K562 (cell line): ENCODE measurements around the gene ABCC9. TPM values are rescaled to one million over a fixed set of nuclear protein-coding genes. Genes with fewer than 3 reads are reported as not detected.

Experiments
- ATAC-seq: fragments of 200-7000 bp; cut with Tn5 transposase; 3 replicates; pipeline ENCODE4 v1.9.1; 2020; ENCODE audit warnings: moderate library complexity
- BruUV-seq: library from RNA; stranded (reverse); fragments of 400-500 nt; replicated peaks from 2 replicates; lab custom pipeline; 2021; lab: Mats Ljungman, UMichigan
- CTCF ChIA-PET: fragments of 300-600 bp; formaldehyde crosslinking; extraction: SDS; loops from one replicate; lab custom pipeline; 2021; ENCODE audit warnings: low intra/inter-chr PET ratio; lab: Yijun Ruan, JAX
- POLR2A ChIA-PET: fragments of 300-600, 350-650 bp; sonication (Branson Sonifier 250); formaldehyde crosslinking; extraction: SDS; loops from one replicate; lab custom pipeline; 2021; ENCODE audit warnings: antibody characterized with exemption, inconsistent platforms; lab: Yijun Ruan, JAX
- DNase-seq, 4 experiments: peaks; one replicate each; pipeline versions ENCODE4 v3.0.0 to v3.0.0-alpha.2; 2011 to 2018; ENCODE audit warnings: low spot score in 3 of 4, mixed read lengths in 3 of 4; ENCODE audit errors: extremely low read depth in 1 of 4
- FAIRE-seq: peaks from 2 replicates; lab custom pipeline; 2011; peaks lifted over from hg19 to GRCh38; lab: Jason Lieb, UNC
- H2AFZ ChIP-seq: 2 replicates; pipeline ENCODE4 v1.6.0; 2011; ENCODE audit warnings: low read depth, low read length, control low read depth, inconsistent platforms
- H3K27ac ChIP-seq: fragments of 200-600 bp; 3 replicates; pipeline ENCODE4 v1.8.0; 2011; ENCODE audit warnings: low read depth, mild to moderate bottlenecking, control low read depth, inconsistent platforms, low read length, moderate library complexity, mixed read lengths; ENCODE audit errors: extremely low read depth
- H3K27me3 ChIP-seq, 2 experiments: fragments of 300-600 bp in 1 of 2; 2 replicates in 1 of 2; 3 replicates in 1 of 2; pipeline versions ENCODE4 v1.6.0 to v1.8.0; 2011; ENCODE audit warnings: inconsistent platforms in 2 of 2, low read length in 2 of 2, mild to moderate bottlenecking in 1 of 2, mixed read lengths in 1 of 2, moderate library complexity in 1 of 2; ENCODE audit not compliant: control insufficient read depth in 2 of 2, insufficient read depth in 2 of 2
- H3K36me3 ChIP-seq: fragments of 300-600 bp; 3 replicates; pipeline ENCODE4 v1.8.0; 2011; ENCODE audit warnings: mild to moderate bottlenecking, low read length, inconsistent platforms; ENCODE audit not compliant: control insufficient read depth, insufficient read depth
- H3K4me1 ChIP-seq, 2 experiments: fragments of 200-600 bp in 1 of 2; replicated peaks in 1 of 2; 2 replicates in 1 of 2; 3 replicates in 1 of 2; pipeline versions ENCODE4 v1.5.1 to v1.8.0; 2011; ENCODE audit warnings: inconsistent platforms in 2 of 2, low read length in 2 of 2, mild to moderate bottlenecking in 1 of 2, mixed read lengths in 1 of 2, moderate library complexity in 1 of 2; ENCODE audit not compliant: control insufficient read depth in 2 of 2, insufficient read depth in 2 of 2
- H3K4me2 ChIP-seq: 2 replicates; pipeline ENCODE4 v1.6.1; 2011; ENCODE audit warnings: low read length, control low read depth, inconsistent platforms, mixed read lengths; ENCODE audit not compliant: insufficient read depth
- H3K4me3 ChIP-seq: fragments of 200-600 bp; sonication (generic), shearing (Covaris generic); 2 replicates; pipeline ENCODE4 v1.5.1; 2016; ENCODE audit warnings: control low read depth, inconsistent platforms
- H3K79me2 ChIP-seq: fragments of 200-600 bp; 3 replicates; pipeline ENCODE4 v1.8.0; 2011; ENCODE audit warnings: low read length, inconsistent platforms; ENCODE audit not compliant: control insufficient read depth, insufficient read depth
- H3K9ac ChIP-seq, 2 experiments: 2 replicates each; pipeline versions ENCODE4 v1.6.0 to v1.6.1; 2011; ENCODE audit warnings: low read depth in 2 of 2, low read length in 2 of 2, control low read depth in 1 of 2, inconsistent platforms in 1 of 2, mild to moderate bottlenecking in 1 of 2, mixed read lengths in 1 of 2; ENCODE audit not compliant: insufficient read depth in 1 of 2
- H3K9me1 ChIP-seq: one replicate; pipeline ENCODE4 v1.6.0; 2011; ENCODE audit warnings: inconsistent platforms, mild to moderate bottlenecking, low read length, moderate library complexity; ENCODE audit not compliant: control insufficient read depth, insufficient read depth
- H3K9me3 ChIP-seq: replicated peaks from 2 replicates; pipeline ENCODE4 v1.5.1; 2011; ENCODE audit warnings: low read depth, low read length, inconsistent platforms; ENCODE audit not compliant: control insufficient read depth, insufficient read depth
- H4K20me1 ChIP-seq: replicated peaks from 2 replicates; pipeline ENCODE4 v1.6.1; 2011; ENCODE audit warnings: low read length, inconsistent platforms, mixed read lengths; ENCODE audit not compliant: control insufficient read depth, insufficient read depth
- ARHGAP35 ChIP-seq: fragments of 450-650 bp; IDR thresholded peaks from 2 replicates; pipeline ENCODE4 v1.6.1; 2018; ENCODE audit not compliant: partially characterized antibody
- CREM ChIP-seq: IDR thresholded peaks from 2 replicates; pipeline ENCODE4 v1.6.1; 2014; ENCODE audit warnings: antibody characterized with exemption, low read depth
- HDAC8 ChIP-seq: fragments of 450-650 bp; IDR thresholded peaks from 2 replicates; pipeline ENCODE4 v1.6.1; 2016; ENCODE audit warnings: mild to moderate bottlenecking, missing genetic modification characterization, moderate library complexity, missing compliant biosample characterization
- MTF1 ChIP-seq: fragments of 250-450 bp; sonication (Bioruptor Pico); IDR thresholded peaks from 2 replicates; pipeline ENCODE4 v1.9.0; 2021; ENCODE audit warnings: moderate library complexity, mild to moderate bottlenecking, inconsistent platforms, borderline replicate concordance
- MYC ChIP-seq, 2 experiments: fragments of 250-450 bp in 1 of 2; sonication (Bioruptor Pico) in 1 of 2; IDR thresholded peaks; 2 replicates each; pipeline versions ENCODE4 v1.5.1 to v1.6.1; 2012 to 2021; ENCODE audit warnings: low read depth in 2 of 2, borderline replicate concordance in 1 of 2, improper control_type of control experiment in 1 of 2, low read length in 1 of 2, mild to moderate bottlenecking in 1 of 2, moderate library complexity in 1 of 2
- SUPT5H ChIP-seq: fragments of 450-650 bp; IDR thresholded peaks from 2 replicates; pipeline ENCODE4 v1.6.1; 2016
- TAL1 ChIP-seq: fragments of 450-650 bp; IDR thresholded peaks from 2 replicates; pipeline ENCODE4 v1.6.1; 2016; ENCODE audit warnings: mild to moderate bottlenecking
- TCF7L2 ChIP-seq: fragments of 150-350 bp; IDR thresholded peaks from 2 replicates; pipeline ENCODE4 v1.6.1; 2016; ENCODE audit warnings: low read depth, mild to moderate bottlenecking, low read length, moderate library complexity
- TEAD2 ChIP-seq: fragments of 450-650 bp; IDR thresholded peaks from 2 replicates; pipeline ENCODE4 v1.6.1; 2016; ENCODE audit warnings: missing genetic modification characterization, control low read depth, missing compliant biosample characterization
- ZBTB8A ChIP-seq: fragments of 450-650 bp; IDR thresholded peaks from 2 replicates; pipeline ENCODE4 v1.6.1; 2018; ENCODE audit warnings: mild to moderate bottlenecking, moderate library complexity; ENCODE audit not compliant: partially characterized antibody
- ZNF408 ChIP-seq: fragments of 250-450 bp; sonication (Bioruptor Pico); IDR thresholded peaks from 2 replicates; pipeline ENCODE4 v1.4.0; 2020; ENCODE audit warnings: low read depth, mild to moderate bottlenecking, moderate library complexity
- WGBS: fragments of 100-300 bp; shearing (Covaris generic); methylation state at CpG from one replicate; pipeline ENCODE4 v1.1.6; 2016; ENCODE audit warnings: low coverage, mixed read lengths; ENCODE audit not compliant: insufficient coverage; ENCODE audit errors: missing lambda C conversion rate; 5-methylcytosine and 5-hydroxymethylcytosine counted together
- in situ Hi-C: fragments of 300-500 bp; cut with MboI; formaldehyde crosslinking; loops from 4 replicates; pipeline ENCODE4 v1.15.0; 2018; ENCODE audit warnings: inconsistent platforms, mixed read lengths
- intact Hi-C: fragments of 100-400 bp; cut with micrococcal nuclease; formaldehyde crosslinking; loops from 2 replicates; pipeline ENCODE4 v1.14.2; 2022
- polyA plus RNA-seq, 8 experiments: library from polyadenylated mRNA; depleted of rRNA in 4 of 8; stranded (reverse) in 5 of 8; unstranded in 3 of 8; fragments of >200 nt; fragmentation: Nextera tagmentation in 2 of 8; fragmentation: Illumina TruSeq in 1 of 8; extraction: Ambion mirVana in 2 of 8; extraction: Trizol in 1 of 8; gene quantifications; 2 replicates each; pipeline versions ENCODE4 v1.2.1 to v1.2.3, GENCODE V29; 2011 to 2014; ENCODE audit warnings: inconsistent platforms in 1 of 8, missing spikeins in 1 of 8
- total RNA-seq, 7 experiments: library from RNA; depleted of rRNA in 6 of 7; stranded (reverse); fragments of >200 nt in 6 of 7; fragmentation: Illumina TruSeq in 2 of 7; extraction: Trizol in 2 of 7; gene quantifications; 2 replicates each; pipeline versions ENCODE4 v1.2.1 to v1.2.3, GENCODE V29; 2011 to 2021; ENCODE audit warnings: low replicate concordance in 1 of 7
- TF ChIP-seq, protein P1 (sequence below): fragments of 250-450 bp; sonication (Bioruptor Pico); IDR thresholded peaks from 2 replicates; pipeline ENCODE4 v1.5.0; 2021; ENCODE audit warnings: mild to moderate bottlenecking, borderline replicate concordance
- TF ChIP-seq, protein P2 (sequence below): fragments of 450-650 bp; IDR thresholded peaks from 2 replicates; pipeline ENCODE4 v1.6.1; 2016; ENCODE audit warnings: missing biosample characterization, missing genetic modification characterization

The ABCC9 gene
- total and polyA plus RNA-seq, 9 of the 15 experiments (the other 6 are each of a cell fraction or from before 2014, with no cell fraction given): 0.05 to 0.40 (median 0.18) TPM

DNA sequence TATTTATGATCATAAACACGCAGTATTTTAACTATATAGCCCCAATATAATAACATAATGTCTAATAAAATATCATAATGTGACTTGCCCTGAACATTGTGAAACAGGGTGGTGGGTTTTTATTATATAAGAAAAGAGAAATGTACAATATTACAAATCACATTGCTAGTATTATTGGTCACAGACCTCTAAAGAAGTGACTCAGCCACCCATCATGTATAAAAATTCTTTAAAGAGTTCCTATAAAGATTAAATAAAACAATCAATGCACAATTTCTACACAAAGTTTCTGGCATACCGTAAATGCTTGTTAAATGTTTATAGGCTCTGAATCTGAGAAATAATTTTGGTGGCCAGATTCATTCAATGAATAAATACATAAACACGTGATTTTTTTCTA is 28.9 kb downstream of the ABCC9 start:
- DNase-seq (no peak), FAIRE-seq (no peak)
- in situ Hi-C loops: no loop called here

DNA sequence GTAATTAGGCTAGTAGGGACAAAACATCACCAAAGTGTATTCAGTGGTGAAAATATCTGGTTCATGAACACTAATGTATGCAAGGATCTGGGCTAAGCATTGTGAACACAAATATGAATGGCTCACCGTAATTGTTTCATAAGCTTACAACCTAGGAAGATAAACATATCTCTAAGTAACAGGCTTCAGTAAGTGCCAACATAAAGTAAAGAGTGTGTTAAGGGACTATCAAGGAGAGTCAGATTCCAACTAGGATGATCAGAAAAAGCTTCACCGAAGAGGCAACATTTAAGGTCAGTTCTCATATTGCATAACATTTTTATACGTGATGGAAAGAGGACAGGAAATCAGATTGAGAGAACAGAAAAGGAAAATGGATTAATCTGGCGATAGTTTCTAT is 29.4 kb downstream of the ABCC9 start:
- Histone ChIP-seq H3K79me2 (no peaks in the 10 kb centered on the region), H2AFZ (no peak overlapping the region), H3K36me3 (no peaks in the 10 kb centered on the region), H3K4me2 (no peak overlapping the region), H3K4me1 (no peaks in the 10 kb centered on the region), H3K27me3 (no peaks in the 10 kb centered on the region), H3K9ac (no peak overlapping the region), H3K9me3 (no peaks in the 10 kb centered on the region), H3K27ac (no peak overlapping the region), H4K20me1 (no peaks in the 10 kb centered on the region), H3K4me3 (no peak overlapping the region), H3K9me1 (no peaks in the 10 kb centered on the region)
- 4% methylated on average over 4 of the region's 4 CpGs for WGBS
- intact Hi-C loops (no loop called here), in situ Hi-C loops (no loop called here)
- FAIRE-seq: no peak
- BruUV-seq: no TSS peak
- ChIA-PET CTCF (no interaction called here), POLR2A (interaction anchor here (0.6 kb wide), 1 partner anchor 592 kb away, joined by 3 read pairs; no protein-coding TSS in a partner anchor)
- no peak for ATAC-seq
- no peak for DNase-seq
- TF ChIP-seq HDAC8 (tag): no peak
- TF ChIP-seq MYC (IDR thresholded peaks at IDR 0.05; ENCODE audit: low read depth, low read length): no peak
- no peak for TF ChIP-seq MYC (CRISPR knock-in tag; IDR thresholded peaks at IDR 0.05; ENCODE audit: borderline replicate concordance, low read depth)
- no peak for TF ChIP-seq ARHGAP35
- TF ChIP-seq MTF1: no peak
- peak; percentile 29; the same call in 1 of the 2 replicates for TF ChIP-seq TAL1
- no peak for TF ChIP-seq TCF7L2
- TF ChIP-seq, protein P1, sequence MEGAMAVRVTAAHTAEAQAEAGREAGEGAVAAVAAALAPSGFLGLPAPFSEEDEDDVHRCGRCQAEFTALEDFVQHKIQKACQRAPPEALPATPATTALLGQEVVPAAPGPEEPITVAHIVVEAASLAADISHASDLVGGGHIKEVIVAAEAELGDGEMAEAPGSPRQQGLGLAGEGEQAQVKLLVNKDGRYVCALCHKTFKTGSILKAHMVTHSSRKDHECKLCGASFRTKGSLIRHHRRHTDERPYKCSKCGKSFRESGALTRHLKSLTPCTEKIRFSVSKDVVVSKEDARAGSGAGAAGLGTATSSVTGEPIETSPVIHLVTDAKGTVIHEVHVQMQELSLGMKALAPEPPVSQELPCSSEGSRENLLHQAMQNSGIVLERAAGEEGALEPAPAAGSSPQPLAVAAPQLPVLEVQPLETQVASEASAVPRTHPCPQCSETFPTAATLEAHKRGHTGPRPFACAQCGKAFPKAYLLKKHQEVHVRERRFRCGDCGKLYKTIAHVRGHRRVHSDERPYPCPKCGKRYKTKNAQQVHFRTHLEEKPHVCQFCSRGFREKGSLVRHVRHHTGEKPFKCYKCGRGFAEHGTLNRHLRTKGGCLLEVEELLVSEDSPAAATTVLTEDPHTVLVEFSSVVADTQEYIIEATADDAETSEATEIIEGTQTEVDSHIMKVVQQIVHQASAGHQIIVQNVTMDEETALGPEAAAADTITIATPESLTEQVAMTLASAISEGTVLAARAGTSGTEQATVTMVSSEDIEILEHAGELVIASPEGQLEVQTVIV (CRISPR knock-in tag): no peak
- no peak for TF ChIP-seq ZNF408

More for the DNA sequence above, 28.9 kb downstream of the ABCC9 start:
- H3K9me1 ChIP-seq: no peaks in the 10 kb centered on the region
- no peaks in the 10 kb centered on the region for H3K9me3 ChIP-seq
- intact Hi-C loops: no loop called here
- no peaks in the 10 kb centered on the region for H4K20me1 ChIP-seq
- H3K36me3 ChIP-seq: no peaks in the 10 kb centered on the region
- no peaks in the 10 kb centered on the region for H3K4me1 ChIP-seq
- H2AFZ ChIP-seq: no peak overlapping the region
- ChIA-PET POLR2A (interaction anchor here (0.6 kb wide), 1 partner anchor 593 kb away, joined by 3 read pairs; no protein-coding TSS in a partner anchor), CTCF (no interaction called here)
- no peak overlapping the region for H3K27ac ChIP-seq
- no peaks in the 10 kb centered on the region for H3K79me2 ChIP-seq
- ATAC-seq: no peak
- no peaks in the 10 kb centered on the region for H3K27me3 ChIP-seq
- TF ChIP-seq CREM (no peak), ZBTB8A (no peak), SUPT5H (no peak), TEAD2 (no peak)
- TF ChIP-seq, protein P2, sequence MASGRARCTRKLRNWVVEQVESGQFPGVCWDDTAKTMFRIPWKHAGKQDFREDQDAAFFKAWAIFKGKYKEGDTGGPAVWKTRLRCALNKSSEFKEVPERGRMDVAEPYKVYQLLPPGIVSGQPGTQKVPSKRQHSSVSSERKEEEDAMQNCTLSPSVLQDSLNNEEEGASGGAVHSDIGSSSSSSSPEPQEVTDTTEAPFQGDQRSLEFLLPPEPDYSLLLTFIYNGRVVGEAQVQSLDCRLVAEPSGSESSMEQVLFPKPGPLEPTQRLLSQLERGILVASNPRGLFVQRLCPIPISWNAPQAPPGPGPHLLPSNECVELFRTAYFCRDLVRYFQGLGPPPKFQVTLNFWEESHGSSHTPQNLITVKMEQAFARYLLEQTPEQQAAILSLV (tag): no peak
- H3K9ac ChIP-seq: no peak overlapping the region
- H3K4me3 ChIP-seq: no peak overlapping the region
- H3K4me2 ChIP-seq: no peak overlapping the region
- no TSS peak for BruUV-seq
- WGBS: 7% methylated on average over 3 of the region's 3 CpGs
